Measurements from ENCODE around the gene TBC1D2.

Gene TBC1D2

DNA sequence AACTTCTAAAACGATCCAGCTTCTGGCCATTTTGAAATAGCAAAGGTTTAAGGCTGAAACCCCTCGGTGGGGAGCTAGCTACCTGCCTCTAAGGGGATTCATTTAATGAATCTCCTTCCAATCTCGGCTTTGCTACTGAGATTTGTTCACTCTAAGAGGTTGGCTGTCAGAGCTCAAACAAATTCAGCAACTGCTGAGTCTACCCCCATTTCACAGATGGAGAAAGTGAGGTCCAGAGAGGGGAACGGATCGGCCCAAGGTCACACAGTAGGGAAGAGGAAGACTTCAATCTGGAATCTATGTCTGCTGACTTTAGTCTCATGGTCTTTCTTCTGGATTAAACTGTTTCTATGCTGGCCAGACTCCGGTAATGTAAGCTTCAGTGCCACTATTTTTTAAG, 66.0 kb downstream of the TBC1D2 start:
- TF ChIP-seq SP2 (tag by site-specific recombination; IDR thresholded peaks at IDR 0.05) (no peak), ZBTB17 (tag by site-specific recombination; IDR thresholded peaks at IDR 0.05) (no peak), ZNF600 (tag by site-specific recombination; IDR thresholded peaks at IDR 0.05) (no peak), KLF16 (tag by site-specific recombination; IDR thresholded peaks at IDR 0.05) (no peak), ZNF555 (tag by site-specific recombination; conservative IDR thresholded peaks at IDR 0.05) (no peak), ZNF768 (tag by site-specific recombination; IDR thresholded peaks at IDR 0.05) (no peak), ZNF654 (tag by site-specific recombination; IDR thresholded peaks at IDR 0.05; ENCODE audit: low read depth) (no peak), ZNF514 (tag by site-specific recombination; IDR thresholded peaks at IDR 0.05) (no peak), BCL11A (tag by site-specific recombination; IDR thresholded peaks at IDR 0.05; ENCODE audit: low read depth) (no peak)
- TF ChIP-seq, protein P1, sequence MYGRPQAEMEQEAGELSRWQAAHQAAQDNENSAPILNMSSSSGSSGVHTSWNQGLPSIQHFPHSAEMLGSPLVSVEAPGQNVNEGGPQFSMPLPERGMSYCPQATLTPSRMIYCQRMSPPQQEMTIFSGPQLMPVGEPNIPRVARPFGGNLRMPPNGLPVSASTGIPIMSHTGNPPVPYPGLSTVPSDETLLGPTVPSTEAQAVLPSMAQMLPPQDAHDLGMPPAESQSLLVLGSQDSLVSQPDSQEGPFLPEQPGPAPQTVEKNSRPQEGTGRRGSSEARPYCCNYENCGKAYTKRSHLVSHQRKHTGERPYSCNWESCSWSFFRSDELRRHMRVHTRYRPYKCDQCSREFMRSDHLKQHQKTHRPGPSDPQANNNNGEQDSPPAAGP (tag by site-specific recombination; IDR thresholded peaks at IDR 0.05) = no peak
- no peak overlapping the region for H3K4me3 ChIP-seq (ENCODE audit: low read depth, low read length)
- no peaks in the 10 kb centered on the region for H3K4me1 ChIP-seq (ENCODE audit: control insufficient read depth, insufficient read depth, low read length)
- H3K36me3 ChIP-seq (ENCODE audit: control insufficient read depth in 2 of 2, insufficient read depth in 1 of 2, low read length in 2 of 2) = no peaks in the 10 kb centered on the region
- ChIA-PET POLR2A (interaction anchor here (0.7 kb wide), 1 partner anchor 290 kb away, joined by 3 read pairs; no protein-coding TSS in a partner anchor), CTCF (no interaction called here)
- no peaks in the 10 kb centered on the region for H3K9me3 ChIP-seq (ENCODE audit: control insufficient read depth, insufficient read depth, low read depth, low read length)
- no peak overlapping the region for H3K27ac ChIP-seq (ENCODE audit: extremely low read depth, low read depth, low read length)

DNA sequence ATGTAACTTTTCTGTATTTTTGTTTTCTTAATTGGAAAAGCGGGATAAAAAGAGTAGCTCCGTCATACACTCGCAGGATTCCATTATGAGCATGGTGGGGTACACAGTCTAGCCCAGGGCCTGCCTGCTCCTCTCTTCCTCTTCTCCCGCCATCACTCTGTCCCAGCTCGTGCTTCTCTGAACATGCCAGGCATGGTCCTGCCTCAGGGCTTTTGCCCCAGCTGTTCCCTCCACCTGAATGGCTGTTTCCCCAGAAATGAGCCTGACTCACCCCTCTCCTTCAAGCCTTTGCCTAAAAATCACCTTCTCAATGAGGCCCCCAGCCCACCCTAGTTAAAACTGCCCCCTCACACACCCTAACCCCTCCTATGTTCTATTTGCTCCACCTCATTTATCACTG, 67.5 kb downstream of the TBC1D2 start:
- Histone ChIP-seq H3K4me3 (ENCODE audit: low read depth, low read length) (no peak overlapping the region), H3K36me3 (ENCODE audit: control insufficient read depth in 2 of 2, insufficient read depth in 1 of 2, low read length in 2 of 2) (no peaks in the 10 kb centered on the region), H3K27ac (ENCODE audit: extremely low read depth, low read depth, low read length) (no peak overlapping the region), H3K9me3 (ENCODE audit: control insufficient read depth, insufficient read depth, low read depth, low read length) (no peaks in the 10 kb centered on the region), H3K4me1 (ENCODE audit: control insufficient read depth, insufficient read depth, low read length) (no peaks in the 10 kb centered on the region)
- ChIA-PET POLR2A (no interaction called here), CTCF (interaction anchor here (0.6 to 0.7 kb wide), 2 partner anchors 123 to 432 kb away, joined by 3 to 5 read pairs; no protein-coding TSS in a partner anchor)
- TF ChIP-seq, protein P2, sequence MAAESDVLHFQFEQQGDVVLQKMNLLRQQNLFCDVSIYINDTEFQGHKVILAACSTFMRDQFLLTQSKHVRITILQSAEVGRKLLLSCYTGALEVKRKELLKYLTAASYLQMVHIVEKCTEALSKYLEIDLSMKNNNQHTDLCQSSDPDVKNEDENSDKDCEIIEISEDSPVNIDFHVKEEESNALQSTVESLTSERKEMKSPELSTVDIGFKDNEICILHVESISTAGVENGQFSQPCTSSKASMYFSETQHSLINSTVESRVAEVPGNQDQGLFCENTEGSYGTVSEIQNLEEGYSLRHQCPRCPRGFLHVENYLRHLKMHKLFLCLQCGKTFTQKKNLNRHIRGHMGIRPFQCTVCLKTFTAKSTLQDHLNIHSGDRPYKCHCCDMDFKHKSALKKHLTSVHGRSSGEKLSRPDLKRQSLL (tag by site-specific recombination; IDR thresholded peaks at IDR 0.05) = no peak
- TF ChIP-seq ZNF623 (tag by site-specific recombination; IDR thresholded peaks at IDR 0.05) = 0 out of 2 replicates have a peak, but pooled peaks have one; percentile 35

DNA sequence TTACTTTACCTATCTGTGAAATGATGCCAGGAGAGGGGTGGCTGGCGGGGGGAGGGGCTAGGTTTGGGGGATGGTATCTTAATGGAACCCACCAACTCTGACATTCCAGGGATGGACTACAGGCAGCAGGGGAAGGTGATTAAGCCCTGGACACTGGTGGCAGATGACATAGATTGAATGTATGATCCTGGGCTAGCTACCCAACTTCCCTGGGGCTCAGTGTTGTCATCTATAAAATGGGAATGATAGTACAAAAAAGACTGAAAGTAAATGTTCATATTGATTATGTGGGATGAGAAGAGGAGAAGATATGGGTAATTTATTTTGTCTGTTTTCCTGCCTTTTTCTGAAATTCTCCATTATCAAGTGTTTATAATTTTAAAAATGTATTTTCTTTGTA, 69.2 kb downstream of the TBC1D2 start:
- CTCF ChIA-PET = no interaction called here

More for the DNA sequence above, 69.2 kb downstream of the TBC1D2 start:
- Histone ChIP-seq H3K4me1 (ENCODE audit: control insufficient read depth, insufficient read depth, low read length) (no peaks in the 10 kb centered on the region), H3K9me3 (ENCODE audit: control insufficient read depth, insufficient read depth, low read depth, low read length) (no peaks in the 10 kb centered on the region), H3K27ac (ENCODE audit: extremely low read depth, low read depth, low read length) (no peak overlapping the region), H3K4me3 (ENCODE audit: low read depth, low read length) (no peak overlapping the region), H3K36me3 (ENCODE audit: control insufficient read depth in 2 of 2, insufficient read depth in 1 of 2, low read length in 2 of 2) (no peaks in the 10 kb centered on the region)
- POLR2A ChIA-PET = no interaction called here
- TF ChIP-seq ZBTB1 (tag by site-specific recombination; IDR thresholded peaks at IDR 0.05) = no peak
- no peak for TF ChIP-seq KLF10 (tag by site-specific recombination; IDR thresholded peaks at IDR 0.05)
- TF ChIP-seq, protein P3, sequence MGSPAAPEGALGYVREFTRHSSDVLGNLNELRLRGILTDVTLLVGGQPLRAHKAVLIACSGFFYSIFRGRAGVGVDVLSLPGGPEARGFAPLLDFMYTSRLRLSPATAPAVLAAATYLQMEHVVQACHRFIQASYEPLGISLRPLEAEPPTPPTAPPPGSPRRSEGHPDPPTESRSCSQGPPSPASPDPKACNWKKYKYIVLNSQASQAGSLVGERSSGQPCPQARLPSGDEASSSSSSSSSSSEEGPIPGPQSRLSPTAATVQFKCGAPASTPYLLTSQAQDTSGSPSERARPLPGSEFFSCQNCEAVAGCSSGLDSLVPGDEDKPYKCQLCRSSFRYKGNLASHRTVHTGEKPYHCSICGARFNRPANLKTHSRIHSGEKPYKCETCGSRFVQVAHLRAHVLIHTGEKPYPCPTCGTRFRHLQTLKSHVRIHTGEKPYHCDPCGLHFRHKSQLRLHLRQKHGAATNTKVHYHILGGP (tag by site-specific recombination; IDR thresholded peaks at IDR 0.05) = no peak
- TF ChIP-seq ZNF677 (tag by site-specific recombination; IDR thresholded peaks at IDR 0.05) = no peak
- TF ChIP-seq ZNF600 (tag by site-specific recombination; IDR thresholded peaks at IDR 0.05) = no peak
- TF ChIP-seq ZNF266 (tag by site-specific recombination; IDR thresholded peaks at IDR 0.05; ENCODE audit: low read depth) = no peak
- TF ChIP-seq KLF9 (tag by site-specific recombination; IDR thresholded peaks at IDR 0.05; ENCODE audit: low read depth) = no peak
- no peak for TF ChIP-seq MZF1 (tag by site-specific recombination; IDR thresholded peaks at IDR 0.05; ENCODE audit: borderline replicate concordance)
- no peak for TF ChIP-seq KLF7 (tag by site-specific recombination; IDR thresholded peaks at IDR 0.05; ENCODE audit: borderline replicate concordance)
- no peak for TF ChIP-seq ZNF239 (tag by site-specific recombination; IDR thresholded peaks at IDR 0.05)
- TF ChIP-seq, protein P4, sequence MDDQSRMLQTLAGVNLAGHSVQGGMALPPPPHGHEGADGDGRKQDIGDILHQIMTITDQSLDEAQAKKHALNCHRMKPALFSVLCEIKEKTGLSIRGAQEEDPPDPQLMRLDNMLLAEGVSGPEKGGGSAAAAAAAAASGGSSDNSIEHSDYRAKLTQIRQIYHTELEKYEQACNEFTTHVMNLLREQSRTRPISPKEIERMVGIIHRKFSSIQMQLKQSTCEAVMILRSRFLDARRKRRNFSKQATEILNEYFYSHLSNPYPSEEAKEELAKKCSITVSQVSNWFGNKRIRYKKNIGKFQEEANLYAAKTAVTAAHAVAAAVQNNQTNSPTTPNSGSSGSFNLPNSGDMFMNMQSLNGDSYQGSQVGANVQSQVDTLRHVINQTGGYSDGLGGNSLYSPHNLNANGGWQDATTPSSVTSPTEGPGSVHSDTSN (CRISPR knock-in tag; IDR thresholded peaks at IDR 0.05) = no peak
- TF ChIP-seq HOXA7 (CRISPR knock-in tag; IDR thresholded peaks at IDR 0.05; ENCODE audit: borderline replicate concordance) = no peak
- no peak for TF ChIP-seq ZNF394 (tag by site-specific recombination; IDR thresholded peaks at IDR 0.05; ENCODE audit: borderline replicate concordance)
- no peak for TF ChIP-seq YY1 (tag by site-specific recombination; IDR thresholded peaks at IDR 0.05)
